HG02798 (cell line): ENCODE results near the gene ABCB11.
A peak's percentile ranks its signal among the peaks of the same experiment; 100 is the strongest.
"Not testable (repeated sequence)": the region's sequence is repeated elsewhere in the genome, so short reads cannot be mapped to it uniquely, and the experiment has no call there.

Experiments used
- ATAC-seq: cut with Tn5 transposase; IDR thresholded peaks from one replicate; pipeline ENCODE4 v1.9.1; 2021; ENCODE audit warnings: mild to moderate bottlenecking; ENCODE audit not compliant: unreplicated experiment, poor library complexity

ABCB11 gene

DNA sequence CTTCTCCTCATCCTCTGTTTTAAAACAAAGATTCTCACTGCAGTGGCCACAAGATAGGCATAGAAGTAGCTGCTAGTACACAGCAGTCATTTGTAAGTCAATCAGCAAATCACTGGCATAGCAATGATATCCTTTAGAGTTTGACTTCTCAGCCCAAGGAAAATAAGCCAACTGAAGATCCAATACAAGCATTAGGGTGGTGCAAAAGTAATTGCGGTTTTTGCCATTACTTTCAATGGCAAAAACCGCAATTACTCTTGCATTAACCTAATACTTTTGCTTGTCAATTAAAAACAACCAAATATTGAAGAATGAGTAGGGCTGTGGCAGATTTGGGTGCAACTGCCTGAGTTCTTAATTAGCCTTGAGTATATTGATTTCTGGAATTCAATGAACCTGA, 127.2 kb downstream of the ABCB11 start:
- ATAC-seq, result no peak

DNA sequence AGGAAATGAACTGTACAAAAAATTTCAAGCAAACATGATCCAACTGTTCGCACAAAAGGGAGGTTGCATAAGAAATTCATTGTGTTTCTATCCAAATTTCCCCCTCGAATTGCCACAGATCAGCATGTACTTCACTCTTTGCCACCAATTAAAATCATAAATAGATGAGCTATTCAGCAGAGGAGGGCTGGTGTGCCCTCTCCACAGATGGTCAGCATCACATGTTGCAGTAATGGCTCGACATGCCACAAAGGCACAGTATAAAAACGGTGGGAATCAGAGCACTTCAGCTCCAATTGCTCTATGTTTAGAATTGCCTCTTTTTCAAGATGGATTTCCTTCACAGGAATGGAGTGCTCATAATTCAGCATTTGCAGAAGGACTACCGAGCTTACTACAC, 130.1 kb downstream of the ABCB11 start, which contains the start of gene G6PC2:
Gene G6PC2, plus strand, starts transcription at position 289 of the 400 bp plus-strand sequence. Its CDS starts 41 bp downstream, at position 330.
- ATAC-seq, result no peak

DNA sequence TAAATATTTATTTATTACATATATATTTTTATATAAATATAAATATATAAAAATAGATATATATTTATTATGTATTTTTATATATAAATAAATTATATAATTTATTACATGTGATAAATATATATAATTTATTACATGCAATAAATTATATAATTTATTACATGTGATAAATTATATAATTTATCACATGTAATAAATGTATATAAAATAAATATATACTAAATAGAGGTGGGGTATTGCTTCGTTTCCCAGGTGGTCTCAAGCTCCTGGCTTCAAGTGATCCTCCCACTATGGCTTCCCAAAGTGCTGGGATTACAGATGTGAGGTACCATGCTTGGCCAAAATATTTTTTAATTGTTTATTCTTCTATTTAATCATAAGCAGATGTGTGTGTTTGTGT, 133.7 kb downstream of the ABCB11 start:
- no peak for ATAC-seq

DNA sequence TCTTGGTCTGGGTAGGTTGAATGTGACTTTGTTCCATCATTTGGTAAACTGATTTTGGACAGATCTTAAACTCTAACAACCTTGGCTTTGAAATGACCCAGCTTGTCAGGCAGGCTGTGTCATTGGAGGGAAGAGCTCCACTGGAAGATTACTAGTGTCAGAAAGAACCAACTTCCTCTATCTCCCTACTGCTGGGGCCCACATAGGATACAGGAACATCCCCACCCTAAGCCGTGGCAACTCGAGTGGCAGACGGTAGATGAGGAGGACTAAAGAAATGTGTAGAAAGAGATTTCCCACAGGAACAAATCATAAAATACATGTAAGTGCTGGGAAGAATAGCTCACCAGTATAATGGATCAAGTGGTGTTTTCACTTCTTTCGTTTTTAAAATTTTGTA, 134.3 kb downstream of the ABCB11 start:
- no peak for ATAC-seq

DNA sequence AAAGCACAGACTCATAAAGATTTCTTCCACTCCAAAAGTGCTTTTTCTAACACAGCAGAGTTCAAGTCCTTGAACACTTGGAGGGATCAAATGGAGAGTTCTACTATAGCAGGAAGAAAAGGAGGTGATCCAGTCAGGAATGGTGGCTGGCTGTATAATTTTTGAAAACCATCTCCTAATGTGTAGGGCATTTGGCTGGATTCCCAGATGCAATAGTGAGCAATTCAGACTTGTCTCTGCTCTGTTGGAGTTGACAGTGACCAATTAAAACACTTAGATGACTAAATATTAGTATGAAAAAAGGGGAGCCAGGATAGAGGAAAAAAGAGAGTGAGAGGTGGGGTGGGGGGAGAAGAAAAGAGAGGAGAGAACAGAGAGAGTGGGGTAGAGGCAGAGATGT, 135.4 kb downstream of the ABCB11 start:
- no peak for ATAC-seq

DNA sequence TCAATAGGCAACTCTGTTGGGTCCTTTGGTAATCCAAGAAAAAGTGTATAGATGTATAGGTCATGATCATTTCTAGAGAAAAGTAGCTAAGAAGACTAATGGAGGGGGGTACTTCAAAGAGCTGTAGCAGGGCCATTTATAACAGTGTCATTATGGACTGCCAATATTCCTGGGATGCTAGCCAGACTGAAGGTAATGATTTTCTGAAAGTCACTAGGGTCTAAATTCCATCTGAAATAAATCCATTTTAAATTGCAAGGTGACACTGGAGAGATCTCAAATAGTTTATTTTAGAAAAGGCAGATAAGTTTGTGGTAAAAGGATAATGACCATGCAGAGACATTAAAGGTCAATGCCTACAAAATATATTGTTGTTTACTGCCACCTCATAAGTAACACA, 136.4 kb downstream of the ABCB11 start:
- ATAC-seq, result no peak

DNA sequence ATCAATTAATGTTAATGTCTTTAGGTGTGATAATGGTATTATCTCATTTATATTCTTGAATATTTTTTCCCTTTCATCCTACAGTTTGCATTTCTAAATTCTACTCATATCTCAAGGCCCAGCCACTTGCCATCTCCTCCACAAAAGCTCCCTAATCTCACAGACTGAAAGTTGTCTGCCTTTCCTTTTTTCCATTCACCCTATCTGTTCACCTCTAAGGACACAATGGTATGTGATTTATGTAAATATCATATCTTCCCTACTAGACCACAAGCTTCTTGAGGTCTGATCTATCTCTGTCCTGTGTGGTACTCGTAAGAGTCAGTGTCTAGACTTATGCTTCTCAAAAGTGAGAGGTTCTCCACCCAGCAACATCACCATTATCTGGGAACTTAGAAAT, 137.0 kb downstream of the ABCB11 start:
- ATAC-seq, result no peak

DNA sequence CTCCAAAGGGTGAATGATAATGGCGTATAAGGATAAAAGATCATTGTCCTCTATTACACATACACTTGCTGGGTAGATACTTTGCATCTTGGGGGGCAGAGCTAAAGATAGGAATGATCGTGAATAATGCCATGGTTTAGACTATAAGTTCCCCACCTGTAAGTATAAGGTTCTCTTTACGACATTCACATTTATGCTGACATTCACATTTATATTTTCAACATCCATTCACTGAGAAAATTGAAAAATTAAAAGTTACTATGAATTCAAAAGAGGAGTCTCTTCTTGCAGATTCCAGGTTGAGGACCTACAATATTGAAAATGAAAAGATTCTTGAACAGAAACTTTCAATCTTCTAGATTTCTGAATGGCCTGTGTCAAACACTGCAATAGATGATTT, 138.8 kb downstream of the ABCB11 start:
- no peak for ATAC-seq

DNA sequence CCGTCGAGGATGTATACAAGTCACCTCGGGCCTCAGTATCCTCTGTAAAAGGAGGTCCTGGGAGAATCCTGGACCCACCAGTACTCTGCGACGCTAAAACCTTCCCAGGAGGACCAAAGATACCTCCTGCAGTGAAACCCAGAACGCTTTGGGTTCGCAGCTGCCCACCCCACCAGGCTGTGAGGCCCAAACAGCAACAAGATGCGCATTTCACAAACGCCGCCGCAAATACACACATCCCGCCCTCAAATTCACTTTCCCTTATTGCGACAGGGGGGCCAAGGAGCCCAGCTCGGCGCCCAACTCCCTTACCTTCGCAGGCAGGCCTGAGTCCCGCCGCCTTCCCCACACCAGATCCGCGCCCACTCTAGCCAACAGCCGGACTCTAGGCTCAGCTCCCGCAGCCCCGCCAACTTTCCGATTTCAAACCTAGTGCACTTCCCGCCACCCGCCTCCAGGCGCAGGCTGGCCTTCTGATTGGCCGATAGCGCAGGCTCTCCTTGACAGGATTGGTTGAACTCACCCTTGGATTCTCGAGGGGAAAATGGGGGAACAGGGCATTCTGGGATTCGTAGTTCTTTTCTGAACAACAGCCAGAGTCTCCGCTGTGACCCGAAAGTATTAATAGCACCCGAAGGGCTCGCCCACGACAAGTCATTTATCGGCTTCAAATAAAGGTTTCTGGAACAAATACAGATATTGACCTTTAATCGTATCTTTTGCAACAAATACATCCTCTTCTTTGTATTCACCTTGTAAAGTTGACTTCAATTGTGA, 140.9 kb downstream of the ABCB11 start, which contains the start of gene SPC25:
Gene SPC25, minus strand, starts transcription at position 425 of the 777 bp plus-strand sequence. CDS start 911 bp downstream, outside the sequence.
- ATAC-seq, result peak; percentile 100

DNA sequence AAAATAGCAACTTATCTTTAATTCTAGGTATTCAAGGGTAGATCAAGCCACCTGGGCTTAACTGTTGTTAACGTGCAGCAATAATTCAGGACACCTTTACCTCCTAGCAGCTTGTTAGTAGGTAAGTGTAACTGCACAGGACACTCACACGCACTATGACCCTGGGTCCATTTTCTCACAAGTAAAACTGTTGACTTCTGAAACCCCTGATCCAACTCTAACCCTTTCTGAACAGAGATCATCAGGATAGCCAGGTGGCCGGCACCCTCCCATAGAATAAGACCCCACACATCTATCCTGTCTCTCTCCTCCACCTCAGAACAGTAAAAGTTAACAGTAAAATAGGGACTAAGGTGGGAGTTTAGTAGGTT, 141.5 kb downstream of the ABCB11 start:
- no peak for ATAC-seq

DNA sequence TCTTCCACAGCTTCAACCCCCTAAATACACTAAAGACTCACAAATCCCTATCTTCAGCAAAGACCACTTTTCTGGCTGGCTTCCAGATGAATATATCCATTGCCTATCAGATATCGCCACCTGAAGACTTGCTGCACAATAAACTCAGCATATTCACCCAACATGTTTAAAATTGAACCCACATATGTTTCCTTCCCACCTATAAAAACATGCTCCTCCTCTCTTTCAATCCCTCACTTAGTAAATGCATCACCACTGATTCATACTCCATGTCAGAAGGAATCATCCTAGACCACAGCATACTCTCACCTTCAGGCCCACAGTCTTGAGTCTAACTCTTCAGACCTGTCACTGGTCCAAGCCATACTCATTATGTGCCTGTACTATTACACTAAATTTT, 146.1 kb downstream of the ABCB11 start:
- no peak for ATAC-seq

DNA sequence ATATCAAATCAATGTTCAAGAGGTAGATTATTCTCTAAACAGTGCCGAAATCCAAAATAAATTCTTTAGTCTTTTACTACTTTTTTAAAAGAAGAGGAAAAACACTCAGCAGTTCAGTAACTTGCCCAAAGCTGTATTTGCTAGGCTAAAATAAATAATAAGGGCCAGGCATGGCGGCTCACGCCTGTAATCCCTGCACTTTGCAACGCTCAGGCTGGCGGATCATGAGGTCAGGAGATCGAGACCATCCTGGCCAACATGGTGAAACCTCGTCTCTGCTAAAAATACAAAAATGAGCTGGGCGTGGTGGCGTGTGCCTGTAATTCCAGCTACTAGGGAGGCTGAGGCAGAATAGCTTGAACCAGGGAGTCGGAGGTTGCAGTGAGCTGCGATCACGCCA, 149.0 kb downstream of the ABCB11 start:
- not testable (repeated sequence) for ATAC-seq

DNA sequence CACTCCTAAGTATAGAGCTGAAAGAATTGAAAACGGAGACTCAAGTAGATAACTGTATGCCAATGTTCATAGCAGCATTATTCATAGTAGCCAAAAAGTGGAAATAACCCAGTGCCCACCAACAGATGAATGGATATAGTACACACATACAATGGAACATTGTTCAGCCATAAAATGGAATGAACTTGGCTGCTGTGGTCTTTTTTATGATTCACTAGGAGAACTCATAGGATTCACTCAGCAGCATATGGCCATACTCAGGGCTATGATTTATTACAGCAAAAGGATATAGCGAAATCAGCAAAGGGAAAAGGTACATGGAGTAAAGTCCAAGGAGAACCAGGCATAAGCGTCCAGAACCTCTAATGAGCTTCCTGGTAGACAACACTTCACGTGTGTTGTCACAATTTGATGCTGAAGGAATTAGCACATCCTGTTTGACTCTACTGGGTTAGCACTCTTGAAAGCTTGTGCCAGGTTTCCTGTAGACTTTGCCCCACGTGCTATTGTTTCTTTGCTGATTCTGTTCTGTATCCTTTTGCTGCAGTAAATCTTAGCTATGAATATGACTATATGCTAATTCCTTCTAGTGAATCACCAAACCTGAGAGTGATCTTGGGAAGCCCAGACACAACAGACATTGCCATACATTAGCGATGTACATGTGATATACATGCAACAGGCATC, 156.6 kb downstream of the ABCB11 start:
- no peak for ATAC-seq

DNA sequence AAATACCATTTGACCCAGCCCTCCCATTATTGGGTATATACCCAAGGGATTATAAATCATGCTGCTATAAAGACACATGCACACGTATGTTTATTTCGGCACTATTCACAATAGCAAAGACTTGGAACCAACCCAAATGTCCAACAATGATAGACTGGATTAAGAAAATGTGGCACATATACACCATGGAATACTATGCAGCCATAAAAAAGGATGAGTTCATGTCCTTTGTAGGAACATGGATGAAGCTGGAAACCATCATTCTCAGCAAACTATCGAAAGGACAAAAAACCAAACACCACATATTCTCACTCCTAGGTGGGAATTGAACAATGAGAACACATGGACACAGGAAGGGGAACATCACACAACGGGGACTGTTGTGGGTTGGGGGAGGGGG, 160.3 kb downstream of the ABCB11 start:
- ATAC-seq, result not testable (repeated sequence)
